ENCODE results near the gene NUMBL.

DNA sequence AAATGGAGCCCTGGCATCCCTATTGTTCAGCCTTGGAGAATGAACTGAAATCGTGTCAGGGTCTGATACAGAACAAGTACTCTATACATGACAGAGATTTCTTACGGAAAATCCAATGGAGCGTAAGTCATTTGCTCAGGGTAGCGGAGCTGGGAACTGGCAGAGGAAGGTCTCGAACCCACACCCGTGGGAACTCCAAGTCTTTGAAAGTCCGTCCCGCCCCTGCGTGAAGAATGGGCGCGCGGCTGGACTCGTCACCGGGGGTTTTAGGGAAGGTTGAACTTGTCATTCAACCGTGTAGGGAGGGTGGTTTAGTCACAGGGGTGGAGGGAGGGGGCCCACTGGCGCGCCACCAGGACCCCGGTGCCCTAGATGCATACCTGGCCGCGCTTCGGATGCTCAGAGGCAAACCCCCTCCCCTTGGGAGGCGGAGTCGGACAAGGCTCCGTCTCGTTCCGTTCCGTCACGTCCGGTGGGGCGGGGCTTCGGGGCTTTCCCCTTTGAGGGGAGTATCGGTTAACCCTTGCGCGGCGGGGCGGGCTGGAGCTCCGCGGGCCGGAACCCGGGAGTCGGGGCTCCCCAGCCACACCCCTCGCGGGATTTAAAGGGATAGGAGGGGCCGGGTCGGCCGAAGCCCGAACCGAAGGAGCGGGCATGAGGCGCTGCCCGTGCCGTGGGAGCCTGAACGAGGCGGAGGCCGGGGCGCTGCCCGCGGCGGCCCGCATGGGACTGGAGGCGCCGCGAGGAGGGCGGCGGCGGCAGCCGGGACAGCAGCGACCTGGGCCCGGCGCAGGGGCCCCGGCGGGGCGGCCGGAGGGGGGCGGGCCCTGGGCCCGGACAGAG, 26.3 kb upstream of the NUMBL start, which contains the start of the genes COQ8B and ITPKC:
- TF ChIP-seq, protein P1, sequence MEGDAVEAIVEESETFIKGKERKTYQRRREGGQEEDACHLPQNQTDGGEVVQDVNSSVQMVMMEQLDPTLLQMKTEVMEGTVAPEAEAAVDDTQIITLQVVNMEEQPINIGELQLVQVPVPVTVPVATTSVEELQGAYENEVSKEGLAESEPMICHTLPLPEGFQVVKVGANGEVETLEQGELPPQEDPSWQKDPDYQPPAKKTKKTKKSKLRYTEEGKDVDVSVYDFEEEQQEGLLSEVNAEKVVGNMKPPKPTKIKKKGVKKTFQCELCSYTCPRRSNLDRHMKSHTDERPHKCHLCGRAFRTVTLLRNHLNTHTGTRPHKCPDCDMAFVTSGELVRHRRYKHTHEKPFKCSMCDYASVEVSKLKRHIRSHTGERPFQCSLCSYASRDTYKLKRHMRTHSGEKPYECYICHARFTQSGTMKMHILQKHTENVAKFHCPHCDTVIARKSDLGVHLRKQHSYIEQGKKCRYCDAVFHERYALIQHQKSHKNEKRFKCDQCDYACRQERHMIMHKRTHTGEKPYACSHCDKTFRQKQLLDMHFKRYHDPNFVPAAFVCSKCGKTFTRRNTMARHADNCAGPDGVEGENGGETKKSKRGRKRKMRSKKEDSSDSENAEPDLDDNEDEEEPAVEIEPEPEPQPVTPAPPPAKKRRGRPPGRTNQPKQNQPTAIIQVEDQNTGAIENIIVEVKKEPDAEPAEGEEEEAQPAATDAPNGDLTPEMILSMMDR (IDR thresholded peaks at IDR 0.05): peak in 4 of 5 experiments; percentile 11 to 87 (median 57)
- TF ChIP-seq EP300 (IDR thresholded peaks at IDR 0.05): peak; percentile 94 to 98
